WERI-Rb-1 (cell line): Measurements from ENCODE around the gene PPP1R9A.

ENCODE experiments used
- DNase-seq: peaks from one replicate; pipeline ENCODE4 v3.0.0-alpha.2; 2020
- H3K27ac ChIP-seq: fragments of 250-450 bp; sonication (Bioruptor Pico); 2 replicates; pipeline ENCODE4 v1.5.1; 2020; ENCODE audit warnings: mild to moderate bottlenecking, moderate library complexity
- H3K27me3 ChIP-seq: fragments of 250-450 bp; sonication (Bioruptor Pico); 2 replicates; pipeline ENCODE4 v1.5.1; 2021; ENCODE audit warnings: mild to moderate bottlenecking, low read depth, moderate library complexity; ENCODE audit not compliant: insufficient read depth, severe bottlenecking
- H3K36me3 ChIP-seq: fragments of 250-450 bp; sonication (Bioruptor Pico); 2 replicates; pipeline ENCODE4 v1.5.1; 2020; ENCODE audit warnings: mild to moderate bottlenecking, moderate library complexity
- H3K4me3 ChIP-seq: 2 replicates; pipeline ENCODE4 v1.5.1; 2011; ENCODE audit warnings: low read depth, mild to moderate bottlenecking, control low read depth, low read length
- H3K9me3 ChIP-seq: fragments of 250-450 bp; sonication (Bioruptor Pico); 2 replicates; pipeline ENCODE4 v1.5.1; 2021; ENCODE audit warnings: mild to moderate bottlenecking, moderate library complexity; ENCODE audit not compliant: severe bottlenecking
- CTCF ChIP-seq: IDR thresholded peaks from 2 replicates; pipeline ENCODE4 v1.5.1; 2011; ENCODE audit warnings: low read depth, mild to moderate bottlenecking, control low read depth, inconsistent platforms, low read length

PPP1R9A gene

GRCh38 chr7:94904982-94905381 lies 2.4 kb upstream of the PPP1R9A start:
- no peaks in the 10 kb centered on the region for H3K27me3 ChIP-seq
- DNase-seq = no peak
- no peaks in the 10 kb centered on the region for H3K36me3 ChIP-seq
- H3K9me3 ChIP-seq = no peaks in the 10 kb centered on the region
- H3K4me3 ChIP-seq = no peak overlapping the region
- TF ChIP-seq CTCF = no peak
- no peak overlapping the region for H3K27ac ChIP-seq

- no peak for DNase-seq
- H3K36me3 ChIP-seq = peaks cover 5% of the 10 kb centered on the region
- H3K27ac ChIP-seq = no peak overlapping the region
- H3K9me3 ChIP-seq = no peaks in the 10 kb centered on the region
- no peaks in the 10 kb centered on the region for H3K27me3 ChIP-seq
- no peak overlapping the region for H3K4me3 ChIP-seq
- TF ChIP-seq CTCF = no peak
Measured at GRCh38 chr7:94906065-94906851, 1.1 kb upstream of the PPP1R9A start.

GRCh38 chr7:94907811-94908322 lies 473 bp downstream of the PPP1R9A start:
- peaks cover 8% of the 10 kb centered on the region for H3K36me3 ChIP-seq
- DNase-seq = peak; percentile 64
- H3K27ac ChIP-seq = peak overlapping the region; percentile 83
- no peaks in the 10 kb centered on the region for H3K9me3 ChIP-seq
- no peaks in the 10 kb centered on the region for H3K27me3 ChIP-seq
- no peak for TF ChIP-seq CTCF
- H3K4me3 ChIP-seq = peak overlapping the region; percentile 84

- H3K4me3 ChIP-seq = peak overlapping the region; percentile 84
- H3K9me3 ChIP-seq = no peaks in the 10 kb centered on the region
- TF ChIP-seq CTCF = no peak
- no peaks in the 10 kb centered on the region for H3K27me3 ChIP-seq
- DNase-seq = peak; percentile 53
- H3K27ac ChIP-seq = peak overlapping the region; percentile 78
- H3K36me3 ChIP-seq = peaks cover 8% of the 10 kb centered on the region
Measured at GRCh38 chr7:94908323-94909178, 1.2 kb downstream of the PPP1R9A start.

GRCh38 chr7:94909179-94909466 lies 1.7 kb downstream of the PPP1R9A start:
- no peak for DNase-seq
- no peak overlapping the region for H3K4me3 ChIP-seq
- H3K36me3 ChIP-seq = peaks cover 8% of the 10 kb centered on the region
- TF ChIP-seq CTCF = no peak
- H3K27ac ChIP-seq = no peak overlapping the region
- H3K9me3 ChIP-seq = no peaks in the 10 kb centered on the region
- H3K27me3 ChIP-seq = no peaks in the 10 kb centered on the region
